HL-60 (cell line): ENCODE results near the gene TIE1.

Experiments used
- DNase-seq, 2 experiments: peaks; one replicate each; pipeline ENCODE4 v3.0.0-alpha.2; 2010 to 2020; ENCODE audit warnings: low read depth in 1 of 2, low spot score in 1 of 2
- H3K27ac ChIP-seq: fragments of 250-450 bp; sonication (Bioruptor Pico); replicated peaks from 2 replicates; pipeline ENCODE4 v1.5.1; 2020; ENCODE audit warnings: mild to moderate bottlenecking, moderate library complexity
- H3K27me3 ChIP-seq: fragments of 250-450 bp; sonication (Bioruptor Pico); 2 replicates; pipeline ENCODE4 v1.5.1; 2021; ENCODE audit warnings: mild to moderate bottlenecking, moderate library complexity; ENCODE audit not compliant: insufficient read depth, poor library complexity, severe bottlenecking
- H3K4me3 ChIP-seq: replicated peaks from 2 replicates; pipeline ENCODE4 v1.5.1; 2011; ENCODE audit warnings: mild to moderate bottlenecking, control low read depth, low read length; ENCODE audit not compliant: insufficient read depth
- GABPA ChIP-seq: IDR thresholded peaks from 2 replicates; pipeline ENCODE4 v1.6.1; 2012; ENCODE audit warnings: low read depth
- POLR2AphosphoS5 ChIP-seq: IDR thresholded peaks from 2 replicates; pipeline ENCODE4 v1.6.1; 2012; ENCODE audit warnings: low read depth
- SPI1 ChIP-seq: IDR thresholded peaks from 2 replicates; pipeline ENCODE4 v1.6.1; 2012; ENCODE audit warnings: low read depth, mild to moderate bottlenecking, borderline replicate concordance
- TF ChIP-seq, protein P1 (sequence below): IDR thresholded peaks from 2 replicates; pipeline ENCODE4 v1.6.1; 2012; ENCODE audit warnings: low read depth; ENCODE audit not compliant: insufficient replicate concordance
- TF ChIP-seq, protein P2 (sequence below): IDR thresholded peaks from one replicate; pipeline ENCODE4 v1.5.1; 2011; ENCODE audit warnings: low read length, control low read depth, inconsistent platforms; ENCODE audit not compliant: insufficient read depth

Gene TIE1

DNA sequence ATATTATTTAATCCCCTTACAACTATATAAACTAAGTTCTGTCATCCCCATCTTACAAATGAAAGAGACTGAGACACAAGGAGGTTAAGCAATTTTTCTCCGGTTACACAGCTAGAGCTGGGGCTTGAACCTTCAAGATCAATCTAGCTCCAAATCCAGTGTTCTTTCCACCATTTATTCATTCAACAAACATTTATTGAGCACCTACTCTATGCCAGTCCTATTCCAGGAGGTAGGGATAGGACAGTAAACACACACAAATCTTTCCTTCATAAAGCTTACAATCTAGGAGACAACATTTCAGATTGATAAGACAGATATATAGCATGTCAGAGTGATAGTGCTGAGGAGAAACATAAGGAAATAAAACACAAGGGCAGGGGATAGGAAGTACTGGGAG is 33.9 kb upstream of the TIE1 start:
- no peak for DNase-seq
- no peak overlapping the region for H3K27ac ChIP-seq
- no peaks in the 10 kb centered on the region for H3K27me3 ChIP-seq
- no peak overlapping the region for H3K4me3 ChIP-seq
- TF ChIP-seq SPI1 (no peak), GABPA (no peak), POLR2AphosphoS5 (no peak)
- TF ChIP-seq, protein P1, sequence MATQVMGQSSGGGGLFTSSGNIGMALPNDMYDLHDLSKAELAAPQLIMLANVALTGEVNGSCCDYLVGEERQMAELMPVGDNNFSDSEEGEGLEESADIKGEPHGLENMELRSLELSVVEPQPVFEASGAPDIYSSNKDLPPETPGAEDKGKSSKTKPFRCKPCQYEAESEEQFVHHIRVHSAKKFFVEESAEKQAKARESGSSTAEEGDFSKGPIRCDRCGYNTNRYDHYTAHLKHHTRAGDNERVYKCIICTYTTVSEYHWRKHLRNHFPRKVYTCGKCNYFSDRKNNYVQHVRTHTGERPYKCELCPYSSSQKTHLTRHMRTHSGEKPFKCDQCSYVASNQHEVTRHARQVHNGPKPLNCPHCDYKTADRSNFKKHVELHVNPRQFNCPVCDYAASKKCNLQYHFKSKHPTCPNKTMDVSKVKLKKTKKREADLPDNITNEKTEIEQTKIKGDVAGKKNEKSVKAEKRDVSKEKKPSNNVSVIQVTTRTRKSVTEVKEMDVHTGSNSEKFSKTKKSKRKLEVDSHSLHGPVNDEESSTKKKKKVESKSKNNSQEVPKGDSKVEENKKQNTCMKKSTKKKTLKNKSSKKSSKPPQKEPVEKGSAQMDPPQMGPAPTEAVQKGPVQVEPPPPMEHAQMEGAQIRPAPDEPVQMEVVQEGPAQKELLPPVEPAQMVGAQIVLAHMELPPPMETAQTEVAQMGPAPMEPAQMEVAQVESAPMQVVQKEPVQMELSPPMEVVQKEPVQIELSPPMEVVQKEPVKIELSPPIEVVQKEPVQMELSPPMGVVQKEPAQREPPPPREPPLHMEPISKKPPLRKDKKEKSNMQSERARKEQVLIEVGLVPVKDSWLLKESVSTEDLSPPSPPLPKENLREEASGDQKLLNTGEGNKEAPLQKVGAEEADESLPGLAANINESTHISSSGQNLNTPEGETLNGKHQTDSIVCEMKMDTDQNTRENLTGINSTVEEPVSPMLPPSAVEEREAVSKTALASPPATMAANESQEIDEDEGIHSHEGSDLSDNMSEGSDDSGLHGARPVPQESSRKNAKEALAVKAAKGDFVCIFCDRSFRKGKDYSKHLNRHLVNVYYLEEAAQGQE = no peak
- TF ChIP-seq, protein P2, sequence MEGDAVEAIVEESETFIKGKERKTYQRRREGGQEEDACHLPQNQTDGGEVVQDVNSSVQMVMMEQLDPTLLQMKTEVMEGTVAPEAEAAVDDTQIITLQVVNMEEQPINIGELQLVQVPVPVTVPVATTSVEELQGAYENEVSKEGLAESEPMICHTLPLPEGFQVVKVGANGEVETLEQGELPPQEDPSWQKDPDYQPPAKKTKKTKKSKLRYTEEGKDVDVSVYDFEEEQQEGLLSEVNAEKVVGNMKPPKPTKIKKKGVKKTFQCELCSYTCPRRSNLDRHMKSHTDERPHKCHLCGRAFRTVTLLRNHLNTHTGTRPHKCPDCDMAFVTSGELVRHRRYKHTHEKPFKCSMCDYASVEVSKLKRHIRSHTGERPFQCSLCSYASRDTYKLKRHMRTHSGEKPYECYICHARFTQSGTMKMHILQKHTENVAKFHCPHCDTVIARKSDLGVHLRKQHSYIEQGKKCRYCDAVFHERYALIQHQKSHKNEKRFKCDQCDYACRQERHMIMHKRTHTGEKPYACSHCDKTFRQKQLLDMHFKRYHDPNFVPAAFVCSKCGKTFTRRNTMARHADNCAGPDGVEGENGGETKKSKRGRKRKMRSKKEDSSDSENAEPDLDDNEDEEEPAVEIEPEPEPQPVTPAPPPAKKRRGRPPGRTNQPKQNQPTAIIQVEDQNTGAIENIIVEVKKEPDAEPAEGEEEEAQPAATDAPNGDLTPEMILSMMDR = no peak

DNA sequence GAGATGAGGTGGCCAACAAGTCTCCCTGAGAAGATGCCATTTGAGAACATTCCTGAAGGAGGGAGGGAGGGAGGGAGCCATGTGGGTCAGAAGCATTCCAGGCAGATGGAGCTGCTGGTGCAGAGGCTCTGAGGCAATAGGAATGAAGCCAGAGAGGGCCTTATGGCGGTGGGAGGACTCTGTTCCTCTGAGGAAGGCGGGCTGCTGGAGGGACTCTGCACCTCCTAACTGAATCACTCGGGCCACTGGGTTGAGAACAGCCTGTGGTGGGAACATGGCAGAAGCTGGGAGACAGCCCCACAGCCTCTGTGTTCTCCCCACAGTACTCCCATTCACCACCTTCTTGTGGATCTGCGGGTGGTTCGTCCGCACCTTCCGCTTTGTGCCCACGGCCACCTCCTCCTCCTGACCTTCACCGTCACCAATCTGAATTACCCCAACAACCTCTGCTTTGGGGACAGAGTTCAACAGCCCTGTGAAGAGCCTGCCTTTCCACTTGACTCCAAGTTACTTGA is 33.4 kb upstream of the TIE1 start:
- no peak for DNase-seq
- no peak for TF ChIP-seq SPI1
- TF ChIP-seq, protein P2 = no peak
- TF ChIP-seq POLR2AphosphoS5 = no peak
- TF ChIP-seq, protein P1 = no peak
- no peak for TF ChIP-seq GABPA
- Histone ChIP-seq H3K27me3 (no peaks in the 10 kb centered on the region), H3K27ac (no peak overlapping the region), H3K4me3 (no peak overlapping the region)

DNA sequence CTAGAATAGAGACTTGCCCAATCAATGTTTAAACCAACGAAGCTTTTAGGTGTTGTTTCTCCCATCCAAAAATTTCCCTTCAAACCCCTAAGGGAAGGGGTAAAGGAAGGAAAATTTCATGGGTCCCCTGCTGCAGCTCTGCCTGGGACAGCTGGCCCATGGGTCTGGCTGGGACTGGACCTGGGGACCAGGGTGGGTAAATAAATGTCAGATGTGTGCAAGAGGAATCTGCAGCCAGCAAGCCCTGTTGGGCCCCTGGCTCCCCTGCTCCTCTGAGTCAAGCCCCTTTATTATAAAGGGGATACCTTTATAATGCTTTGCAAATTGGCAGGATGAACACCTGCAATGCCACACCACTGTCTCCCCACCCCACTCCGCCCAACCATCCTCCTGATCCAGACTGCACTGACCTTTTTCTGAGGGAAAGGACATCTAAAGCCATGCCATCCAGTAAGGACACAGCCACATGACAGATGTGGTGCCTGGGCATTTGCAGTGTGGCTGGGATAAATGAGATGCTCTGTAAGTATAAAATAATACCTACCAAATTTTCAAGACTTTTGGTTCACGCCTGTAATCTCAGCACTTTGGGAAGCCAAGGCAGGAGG is 32.9 kb upstream of the TIE1 start:
- TF ChIP-seq, protein P1 = no peak
- no peak for TF ChIP-seq GABPA
- no peak for TF ChIP-seq SPI1
- TF ChIP-seq, protein P2 = no peak
- TF ChIP-seq POLR2AphosphoS5 = no peak
- DNase-seq = no peak
- Histone ChIP-seq H3K27ac (no peak overlapping the region), H3K27me3 (no peaks in the 10 kb centered on the region), H3K4me3 (no peak overlapping the region)
